Suprapubic skin (tissue), 4 donors: ENCODE results near the gene TGM3.

Experiments
- CTCF ChIP-seq, 2 donors: fragments of 200-600 bp in 1 of 2; fragments of 450-650 bp in 1 of 2; sonication (generic) in 1 of 2; IDR thresholded peaks; one replicate each; pipeline ENCODE4 v1.5.1; 2016 to 2019; ENCODE audit warnings: antibody characterized with exemption in 2 of 2, mild to moderate bottlenecking in 1 of 2, moderate library complexity in 1 of 2
- EP300 ChIP-seq: sonication (generic); formaldehyde crosslinking; IDR thresholded peaks from one replicate; pipeline ENCODE4 v1.6.1; 2017; ENCODE audit warnings: antibody characterized with exemption
- POLR2AphosphoS5 ChIP-seq, 3 donors: sonication (generic); formaldehyde crosslinking; IDR thresholded peaks; one replicate each; pipeline ENCODE4 v1.6.1; 2017; ENCODE audit warnings: antibody characterized with exemption in 3 of 3

- TF ChIP-seq EP300: no peak
- TF ChIP-seq POLR2AphosphoS5 (IDR thresholded peaks at IDR 0.05): no peak
- TF ChIP-seq CTCF (IDR thresholded peaks at IDR 0.05): no peak
These were observed 35.3 kb downstream of the TGM3 start for GRCh38 chr20:2331106-2331505.
